ENCODE measurements around the gene CHST3. TPM values are rescaled to one million over a fixed set of nuclear protein-coding genes. Genes with fewer than 3 reads are reported as not detected.

The CHST3 gene
- polyA plus RNA-seq, 1 donor from 2014 or later = 4.1 TPM

DNA sequence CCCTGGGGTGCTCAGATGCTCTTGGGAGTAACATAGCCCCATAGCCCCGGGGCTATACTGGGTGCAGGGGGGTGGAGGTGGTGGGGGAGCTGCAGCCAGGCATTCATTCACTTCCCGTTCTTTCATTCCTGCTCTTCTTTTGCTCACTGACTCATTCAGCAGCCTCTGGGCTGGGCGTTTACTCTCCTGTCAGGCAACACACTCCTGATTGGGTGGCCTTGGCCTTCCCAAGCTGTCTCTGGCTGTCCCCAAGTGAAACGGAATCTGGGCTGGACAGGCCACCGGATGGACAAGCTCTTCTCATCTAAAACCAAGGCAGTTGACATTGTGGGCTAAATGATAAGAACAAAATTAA, 34.6 kb downstream of the CHST3 start:
- Histone ChIP-seq H3K79me2 (replicated peaks; ENCODE audit: insufficient read depth, low read length) (no peaks in the 10 kb centered on the region), H2AFZ (ENCODE audit: low read depth, low read length) (no peak overlapping the region), H3F3A (ENCODE audit: insufficient read depth, low read length, poor library complexity, severe bottlenecking) (no peaks in the 10 kb centered on the region), H3K4me2 (ENCODE audit: low read length) (no peak overlapping the region), H3K27me3 (ENCODE audit: insufficient read depth, low read depth, low read length) (no peaks in the 10 kb centered on the region), H3K27ac (ENCODE audit: low read length) (no peak overlapping the region), H3K9me3 (ENCODE audit: low read length) (no peaks in the 10 kb centered on the region), H4K20me1 (ENCODE audit: insufficient read depth) (no peaks in the 10 kb centered on the region), H3K36me3 (ENCODE audit: insufficient read depth, low read length) (no peaks in the 10 kb centered on the region), H3K4me3 (ENCODE audit: low read length) (no peak overlapping the region), H3K9ac (ENCODE audit: low read length) (no peak overlapping the region), H3K9me2 (ENCODE audit: insufficient read depth, low read length) (no peaks in the 10 kb centered on the region)
- TF ChIP-seq EP300 (conservative IDR thresholded peaks at IDR 0.05; ENCODE audit: poor library complexity, severe bottlenecking) (no peak), MXI1 (conservative IDR thresholded peaks at IDR 0.05; ENCODE audit: poor library complexity, severe bottlenecking) (no peak), RAD21 (conservative IDR thresholded peaks at IDR 0.05) (no peak), TAF1 (IDR thresholded peaks at IDR 0.05; ENCODE audit: low read depth) (no peak), POLR2AphosphoS5 (IDR thresholded peaks at IDR 0.05) (no peak)
- TF ChIP-seq, protein P1, sequence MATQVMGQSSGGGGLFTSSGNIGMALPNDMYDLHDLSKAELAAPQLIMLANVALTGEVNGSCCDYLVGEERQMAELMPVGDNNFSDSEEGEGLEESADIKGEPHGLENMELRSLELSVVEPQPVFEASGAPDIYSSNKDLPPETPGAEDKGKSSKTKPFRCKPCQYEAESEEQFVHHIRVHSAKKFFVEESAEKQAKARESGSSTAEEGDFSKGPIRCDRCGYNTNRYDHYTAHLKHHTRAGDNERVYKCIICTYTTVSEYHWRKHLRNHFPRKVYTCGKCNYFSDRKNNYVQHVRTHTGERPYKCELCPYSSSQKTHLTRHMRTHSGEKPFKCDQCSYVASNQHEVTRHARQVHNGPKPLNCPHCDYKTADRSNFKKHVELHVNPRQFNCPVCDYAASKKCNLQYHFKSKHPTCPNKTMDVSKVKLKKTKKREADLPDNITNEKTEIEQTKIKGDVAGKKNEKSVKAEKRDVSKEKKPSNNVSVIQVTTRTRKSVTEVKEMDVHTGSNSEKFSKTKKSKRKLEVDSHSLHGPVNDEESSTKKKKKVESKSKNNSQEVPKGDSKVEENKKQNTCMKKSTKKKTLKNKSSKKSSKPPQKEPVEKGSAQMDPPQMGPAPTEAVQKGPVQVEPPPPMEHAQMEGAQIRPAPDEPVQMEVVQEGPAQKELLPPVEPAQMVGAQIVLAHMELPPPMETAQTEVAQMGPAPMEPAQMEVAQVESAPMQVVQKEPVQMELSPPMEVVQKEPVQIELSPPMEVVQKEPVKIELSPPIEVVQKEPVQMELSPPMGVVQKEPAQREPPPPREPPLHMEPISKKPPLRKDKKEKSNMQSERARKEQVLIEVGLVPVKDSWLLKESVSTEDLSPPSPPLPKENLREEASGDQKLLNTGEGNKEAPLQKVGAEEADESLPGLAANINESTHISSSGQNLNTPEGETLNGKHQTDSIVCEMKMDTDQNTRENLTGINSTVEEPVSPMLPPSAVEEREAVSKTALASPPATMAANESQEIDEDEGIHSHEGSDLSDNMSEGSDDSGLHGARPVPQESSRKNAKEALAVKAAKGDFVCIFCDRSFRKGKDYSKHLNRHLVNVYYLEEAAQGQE (IDR thresholded peaks at IDR 0.05; ENCODE audit: borderline replicate concordance) = no peak

DNA sequence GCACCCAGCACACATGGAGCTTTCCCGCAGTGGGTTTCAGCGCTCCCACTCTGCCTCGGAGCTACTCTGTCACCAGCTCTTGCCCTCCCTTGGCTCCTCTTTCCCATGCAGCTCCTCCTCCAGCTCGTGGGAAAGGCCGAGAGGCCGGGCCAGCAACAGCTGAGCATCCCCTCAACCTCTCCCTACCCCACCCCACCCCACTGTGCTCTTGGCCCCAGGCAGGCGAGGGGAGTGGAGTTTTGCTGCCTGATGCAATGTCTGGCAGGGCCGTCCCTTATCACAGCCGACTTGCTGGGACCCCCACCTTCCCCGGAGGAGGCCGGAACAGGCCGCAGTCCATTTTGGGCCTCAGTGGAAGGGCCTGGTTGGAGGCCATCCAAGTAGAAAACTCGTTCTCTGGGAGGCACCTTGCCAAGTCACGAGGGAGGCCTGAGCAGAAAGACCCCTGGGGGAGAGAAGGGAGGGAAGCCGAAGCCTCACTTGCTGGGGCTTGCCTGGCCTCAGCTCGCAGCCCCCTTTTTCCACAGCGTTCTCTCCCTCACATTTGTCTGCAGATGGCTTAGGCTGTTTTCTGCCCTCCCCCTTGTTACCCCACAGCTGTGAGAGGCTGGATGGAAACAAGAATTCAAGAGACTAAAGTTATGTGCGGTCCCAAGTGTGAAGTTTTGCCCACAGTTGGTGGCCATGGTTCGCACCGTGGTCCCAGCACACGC, 35.3 kb downstream of the CHST3 start:
- H3K79me2 ChIP-seq (replicated peaks; ENCODE audit: insufficient read depth, low read length) = no peaks in the 10 kb centered on the region
- H3F3A ChIP-seq (ENCODE audit: insufficient read depth, low read length, poor library complexity, severe bottlenecking) = no peaks in the 10 kb centered on the region
- H3K9ac ChIP-seq (ENCODE audit: low read length) = no peak overlapping the region
- no peaks in the 10 kb centered on the region for H3K27me3 ChIP-seq (ENCODE audit: insufficient read depth, low read depth, low read length)
- H3K27ac ChIP-seq (ENCODE audit: low read length) = no peak overlapping the region
- H3K4me2 ChIP-seq (ENCODE audit: low read length) = no peak overlapping the region
- H3K36me3 ChIP-seq (ENCODE audit: insufficient read depth, low read length) = no peaks in the 10 kb centered on the region
- no peaks in the 10 kb centered on the region for H3K9me2 ChIP-seq (ENCODE audit: insufficient read depth, low read length)
- H2AFZ ChIP-seq (ENCODE audit: low read depth, low read length) = no peak overlapping the region
- no peaks in the 10 kb centered on the region for H4K20me1 ChIP-seq (ENCODE audit: insufficient read depth)
- no peak overlapping the region for H3K4me3 ChIP-seq (ENCODE audit: low read length)
- no peaks in the 10 kb centered on the region for H3K9me3 ChIP-seq (ENCODE audit: low read length)
- TF ChIP-seq EP300 (conservative IDR thresholded peaks at IDR 0.05; ENCODE audit: poor library complexity, severe bottlenecking) (no peak), SMC3 (conservative IDR thresholded peaks at IDR 0.05; ENCODE audit: poor library complexity) (no peak), POLR2AphosphoS5 (IDR thresholded peaks at IDR 0.05) (no peak), MXI1 (conservative IDR thresholded peaks at IDR 0.05; ENCODE audit: poor library complexity, severe bottlenecking) (no peak), EZH2 (IDR thresholded peaks at IDR 0.05; ENCODE audit: borderline replicate concordance, insufficient read depth, low read length, poor library complexity, severe bottlenecking) (no peak)
- TF ChIP-seq, protein P1 (IDR thresholded peaks at IDR 0.05; ENCODE audit: borderline replicate concordance) = no peak
- TF ChIP-seq, protein P2, sequence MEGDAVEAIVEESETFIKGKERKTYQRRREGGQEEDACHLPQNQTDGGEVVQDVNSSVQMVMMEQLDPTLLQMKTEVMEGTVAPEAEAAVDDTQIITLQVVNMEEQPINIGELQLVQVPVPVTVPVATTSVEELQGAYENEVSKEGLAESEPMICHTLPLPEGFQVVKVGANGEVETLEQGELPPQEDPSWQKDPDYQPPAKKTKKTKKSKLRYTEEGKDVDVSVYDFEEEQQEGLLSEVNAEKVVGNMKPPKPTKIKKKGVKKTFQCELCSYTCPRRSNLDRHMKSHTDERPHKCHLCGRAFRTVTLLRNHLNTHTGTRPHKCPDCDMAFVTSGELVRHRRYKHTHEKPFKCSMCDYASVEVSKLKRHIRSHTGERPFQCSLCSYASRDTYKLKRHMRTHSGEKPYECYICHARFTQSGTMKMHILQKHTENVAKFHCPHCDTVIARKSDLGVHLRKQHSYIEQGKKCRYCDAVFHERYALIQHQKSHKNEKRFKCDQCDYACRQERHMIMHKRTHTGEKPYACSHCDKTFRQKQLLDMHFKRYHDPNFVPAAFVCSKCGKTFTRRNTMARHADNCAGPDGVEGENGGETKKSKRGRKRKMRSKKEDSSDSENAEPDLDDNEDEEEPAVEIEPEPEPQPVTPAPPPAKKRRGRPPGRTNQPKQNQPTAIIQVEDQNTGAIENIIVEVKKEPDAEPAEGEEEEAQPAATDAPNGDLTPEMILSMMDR (IDR thresholded peaks at IDR 0.05; ENCODE audit: poor library complexity, severe bottlenecking) = no peak
